Bone marrow (tissue), 2 donors: ENCODE results near the gene FLAD1.
"Not testable (repeated sequence)": the region's sequence is repeated elsewhere in the genome, so short reads cannot be mapped to it uniquely, and the experiment has no call there.

Experiments used
- DNase-seq, 2 donors: peaks; one replicate each; lab custom pipeline; 2025; lab: John Stamatoyannopoulos, UW

Gene FLAD1

DNA sequence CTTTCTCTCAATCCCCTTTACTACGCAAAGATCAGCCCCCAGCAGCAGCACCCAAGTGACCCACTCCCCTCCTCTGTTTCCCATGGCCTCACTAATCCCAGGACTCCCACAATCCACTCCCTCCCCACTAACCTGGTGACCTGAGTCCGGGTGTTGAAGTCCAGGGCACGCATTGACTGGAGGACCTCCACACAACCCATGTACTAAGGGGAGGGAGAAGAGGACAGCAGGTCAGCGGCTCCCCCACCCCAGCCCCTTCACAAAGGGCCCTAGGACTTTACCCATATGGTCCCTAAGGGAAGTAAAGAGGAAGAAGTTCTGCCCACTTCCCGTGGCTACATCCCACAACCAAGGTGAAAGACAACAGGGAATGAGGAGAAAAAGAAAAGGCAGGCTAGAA is 13.9 kb upstream of the FLAD1 start:
- no peak for DNase-seq

GRCh38 chr1:154969860-154970452 is 13.2 kb upstream of the FLAD1 start:
- DNase-seq, result no peak

- DNase-seq, result peak in 1 of 2 donors; percentile 27
Observed at GRCh38 chr1:154970631-154971340, 12.4 kb upstream of the FLAD1 start, which contains the start of gene SHC1. SHC1 (minus strand) TSS chr1:154970747; CDS start chr1:154970526, 221 bp downstream.

GRCh38 chr1:154971341-154971998 is 11.7 kb upstream of the FLAD1 start:
- DNase-seq, result no peak

DNA sequence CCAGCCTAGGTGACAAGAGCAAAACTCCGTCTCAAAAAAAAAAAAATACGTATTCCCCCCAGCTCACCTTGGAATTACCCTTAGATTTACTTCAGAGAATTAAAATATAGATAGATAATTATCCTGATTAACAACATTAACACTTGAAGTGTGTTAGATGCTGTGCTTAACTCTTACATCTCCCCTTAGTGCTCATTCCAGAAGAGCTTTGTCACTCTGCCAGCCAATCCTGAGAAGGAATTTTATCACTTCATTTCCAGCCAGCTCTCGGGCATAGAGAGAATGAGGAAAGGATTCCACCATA is 11.0 kb upstream of the FLAD1 start:
- no peak for DNase-seq

DNA sequence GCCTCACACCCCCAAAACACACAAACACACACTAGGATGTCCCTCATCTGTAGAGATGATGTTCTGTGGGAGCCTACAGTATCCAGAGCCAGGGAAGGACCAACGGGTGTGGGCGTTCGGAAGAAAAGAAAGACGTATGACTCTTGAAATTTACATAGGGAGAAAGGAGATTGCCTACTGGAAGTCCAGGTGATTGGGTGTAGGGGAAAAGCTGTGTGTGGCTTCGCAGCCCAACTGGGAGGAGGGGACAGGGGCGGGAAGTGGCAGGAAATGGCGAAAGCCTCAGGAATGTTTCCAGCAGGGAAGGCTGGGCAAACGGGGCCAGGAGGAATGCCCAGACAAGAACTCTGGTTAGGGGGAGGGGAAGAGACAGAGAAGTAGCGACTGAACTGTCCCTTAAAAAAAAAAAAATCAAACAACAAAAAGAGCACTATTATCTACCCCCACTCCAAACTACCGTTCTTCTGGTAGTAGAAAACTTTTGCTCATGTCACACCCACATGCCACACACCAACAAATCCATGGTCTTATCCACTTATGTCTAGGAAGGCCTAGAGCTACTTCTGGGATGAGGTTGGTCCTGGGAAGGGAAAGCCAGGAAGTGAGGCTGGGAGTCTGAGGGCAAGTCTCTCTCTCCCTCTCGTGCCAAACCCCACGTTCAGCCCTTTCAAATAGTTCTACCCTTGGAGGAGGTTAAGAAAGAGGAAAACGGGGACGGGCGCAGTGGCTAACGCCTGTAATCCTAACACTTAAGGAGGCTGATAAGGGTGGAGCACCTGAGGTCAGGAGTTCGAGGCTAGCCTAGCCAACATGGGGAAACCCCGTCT is 10.4 kb upstream of the FLAD1 start:
- DNase-seq, result no peak

- DNase-seq, result peak; percentile 87 to 89
Observed at GRCh38 chr1:154973344-154974101, 9.6 kb upstream of the FLAD1 start.

- DNase-seq, result peak; percentile 97 to 100
Observed at GRCh38 chr1:154974102-154974807, 8.9 kb upstream of the FLAD1 start, which contains the start of gene CKS1B. CKS1B (plus strand) TSS chr1:154974681; CDS start chr1:154974746, 65 bp downstream.

DNA sequence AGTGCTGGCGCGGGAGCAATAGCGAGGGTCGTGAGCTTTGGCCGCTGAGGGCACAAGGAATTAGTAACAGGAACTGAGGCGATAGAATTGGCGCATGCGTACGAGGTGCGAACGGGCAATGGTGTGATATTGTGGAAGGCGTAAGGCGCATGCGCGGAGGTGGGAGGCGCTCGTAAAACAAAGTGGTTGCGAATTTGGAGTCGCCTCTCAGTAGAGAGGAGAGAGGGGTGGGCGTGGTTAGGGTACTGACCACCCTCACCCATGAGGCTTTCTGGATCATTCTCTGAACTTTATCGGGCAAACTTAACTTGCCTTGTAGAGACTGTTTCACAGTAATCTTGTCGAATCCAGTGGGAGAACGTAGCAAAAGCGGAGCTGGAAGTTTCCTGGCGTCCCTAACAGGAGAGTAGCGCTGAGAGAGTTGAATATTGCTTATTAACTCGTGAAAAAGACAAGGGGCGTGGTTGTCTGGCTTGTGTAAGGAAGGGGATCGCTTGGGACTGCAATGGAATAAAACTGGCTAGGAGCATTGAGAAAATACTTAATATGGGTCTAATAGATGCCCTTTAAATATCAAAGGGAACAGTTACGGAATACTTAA is 8.2 kb upstream of the FLAD1 start:
- peak in 1 of 2 donors; percentile 96 for DNase-seq

DNA sequence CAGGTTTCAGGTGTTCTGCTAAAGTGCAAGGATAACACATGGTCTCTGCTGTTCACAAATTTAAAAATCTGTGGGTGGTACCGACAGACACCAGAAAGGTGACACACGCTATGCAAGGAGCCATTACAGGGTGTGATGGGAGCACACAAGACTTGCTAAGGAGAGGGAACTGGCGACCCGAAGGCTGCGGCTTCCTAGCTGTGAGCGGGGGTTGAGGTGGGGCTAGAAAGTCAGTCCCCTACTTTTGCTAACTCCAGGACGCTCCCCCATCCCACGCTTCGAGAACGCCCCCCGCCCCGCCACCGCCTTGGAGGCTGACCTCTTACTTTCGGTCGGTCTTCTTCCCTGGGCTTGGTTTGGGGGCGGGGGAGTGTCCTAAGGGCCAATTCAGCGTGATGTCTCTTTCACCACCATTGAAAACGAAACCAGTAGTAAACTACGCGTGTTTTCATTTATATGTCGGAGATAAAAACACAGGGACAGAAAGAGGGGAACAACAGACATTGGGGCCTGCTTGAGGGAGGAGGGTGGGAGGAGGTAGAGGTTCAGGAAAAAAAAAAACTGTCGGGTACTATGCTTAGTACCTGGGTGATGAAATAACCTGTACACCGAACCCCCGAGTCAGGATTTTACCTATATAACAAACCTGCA is 7.6 kb upstream of the FLAD1 start:
- peak; percentile 34 to 41 for DNase-seq

- not testable (repeated sequence) for DNase-seq
Observed at GRCh38 chr1:154977762-154978161, 5.4 kb upstream of the FLAD1 start.

GRCh38 chr1:154978360-154978759 is 4.8 kb upstream of the FLAD1 start:
- no peak for DNase-seq

GRCh38 chr1:154982341-154982740 is 803 bp upstream of the FLAD1 start:
- DNase-seq, result no peak

GRCh38 chr1:154983776-154984466 is 777 bp downstream of the FLAD1 start:
- DNase-seq, result no peak

DNA sequence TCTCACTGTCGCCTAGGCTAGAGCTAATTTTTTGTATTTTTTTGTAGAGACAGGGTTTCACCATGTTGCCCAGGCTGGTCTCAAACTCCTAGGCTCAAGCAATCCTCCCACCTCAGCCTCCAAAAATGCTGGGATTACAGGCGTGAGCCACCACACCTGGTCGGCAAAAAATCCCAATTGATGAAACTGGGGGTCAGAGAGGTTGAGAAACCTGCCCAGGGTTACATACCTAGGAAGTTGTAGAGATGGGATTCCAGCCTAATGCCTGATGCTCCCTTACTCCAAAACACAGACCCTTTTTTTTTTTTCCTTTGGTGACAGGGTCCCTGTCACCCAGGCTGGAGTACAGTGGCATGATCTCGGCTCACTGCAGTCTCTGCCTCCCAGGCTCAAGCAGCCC is 3.6 kb downstream of the FLAD1 start:
- DNase-seq, result not testable (repeated sequence)

DNA sequence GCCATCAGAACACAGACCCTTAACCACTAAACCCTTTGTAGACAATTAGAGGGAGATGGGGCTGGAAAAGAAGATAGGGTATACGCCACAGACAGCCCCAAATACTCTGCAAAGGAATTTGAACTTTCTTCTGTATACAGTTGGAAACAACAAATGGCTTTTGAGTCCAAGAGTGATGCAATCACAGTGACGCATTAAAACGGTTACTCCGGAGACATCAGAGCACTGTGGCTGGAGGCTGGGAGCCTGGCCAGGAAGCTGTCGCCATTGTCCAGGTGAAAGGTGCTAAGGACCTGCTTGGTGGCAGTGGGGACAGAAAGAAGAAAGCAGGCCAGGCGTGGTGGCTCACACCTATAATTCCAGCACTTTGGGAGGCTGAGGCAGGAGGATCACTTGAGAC is 4.2 kb downstream of the FLAD1 start:
- no peak for DNase-seq

DNA sequence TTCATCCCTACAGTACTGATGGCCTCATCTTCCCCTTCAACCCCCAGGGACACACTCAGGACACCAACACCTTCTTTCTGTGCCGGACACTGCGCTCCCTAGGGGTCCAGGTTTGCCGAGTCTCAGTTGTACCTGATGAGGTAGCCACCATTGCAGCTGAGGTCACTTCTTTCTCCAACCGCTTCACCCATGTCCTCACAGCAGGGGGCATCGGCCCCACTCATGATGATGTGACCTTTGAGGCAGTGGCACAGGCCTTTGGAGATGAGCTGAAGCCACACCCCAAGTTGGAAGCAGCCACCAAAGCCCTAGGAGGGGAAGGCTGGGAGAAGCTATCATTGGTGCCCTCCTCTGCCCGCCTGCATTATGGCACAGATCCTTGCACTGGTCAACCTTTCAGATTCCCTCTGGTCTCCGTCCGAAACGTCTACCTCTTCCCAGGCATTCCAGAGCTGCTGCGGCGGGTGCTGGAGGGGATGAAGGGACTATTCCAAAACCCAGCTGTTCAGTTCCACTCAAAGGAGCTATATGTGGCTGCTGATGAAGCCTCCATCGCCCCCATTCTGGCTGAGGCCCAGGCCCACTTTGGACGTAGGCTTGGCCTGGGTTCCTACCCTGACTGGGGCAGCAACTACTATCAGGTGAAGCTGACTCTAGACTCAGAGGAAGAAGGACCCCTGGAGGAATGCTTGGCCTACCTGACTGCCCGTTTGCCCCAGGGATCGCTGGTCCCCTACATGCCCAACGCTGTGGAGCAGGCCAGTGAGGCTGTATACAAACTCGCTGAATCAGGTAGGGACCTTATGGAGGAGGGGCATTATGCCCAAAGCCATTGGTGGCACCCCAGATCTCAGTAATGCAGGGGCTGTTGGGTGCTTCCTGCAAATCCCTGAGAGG is 5.2 kb downstream of the FLAD1 start:
- no peak for DNase-seq

GRCh38 chr1:154989195-154989860 is 6.2 kb downstream of the FLAD1 start:
- no peak for DNase-seq
